CD4-positive, alpha-beta T cell treated with Interleukin-17A for 1 hour (primary cell): ENCODE measurements around the gene SDHD.
A peak's percentile ranks its signal among the peaks of the same experiment; 100 is the strongest.

ENCODE experiments used
- DNase-seq: peaks from one replicate; pipeline ENCODE4 v3.0.0-alpha.2; 2020

Gene SDHD

GRCh38 chr11:112106070-112106469 is 19.4 kb downstream of the SDHD start:
- no peak for DNase-seq

GRCh38 chr11:112113539-112114457 is 27.1 kb downstream of the SDHD start:
- peak; percentile 53 for DNase-seq

- DNase-seq: no peak
These were observed 27.8 kb downstream of the SDHD start for GRCh38 chr11:112114460-112114859.

GRCh38 chr11:112115386-112115785 is 28.7 kb downstream of the SDHD start:
- no peak for DNase-seq

GRCh38 chr11:112118176-112118575 is 31.5 kb downstream of the SDHD start:
- no peak for DNase-seq

- no peak for DNase-seq
These were observed 35.4 kb downstream of the SDHD start for GRCh38 chr11:112121981-112122615.

GRCh38 chr11:112123129-112123528 is 36.5 kb downstream of the SDHD start:
- no peak for DNase-seq

- no peak for DNase-seq
These were observed 40.4 kb downstream of the SDHD start for GRCh38 chr11:112127056-112127455.

GRCh38 chr11:112128483-112129121 is 41.9 kb downstream of the SDHD start:
- DNase-seq: no peak

- DNase-seq: no peak
These were observed 43.0 kb downstream of the SDHD start for GRCh38 chr11:112129656-112130055.

GRCh38 chr11:112132737-112133136 is 46.1 kb downstream of the SDHD start:
- DNase-seq: no peak

GRCh38 chr11:112134473-112134872 is 47.8 kb downstream of the SDHD start:
- DNase-seq: no peak

GRCh38 chr11:112143597-112143996 is 56.9 kb downstream of the SDHD start:
- no peak for DNase-seq
